ENCODE results near the gene MAGEC3. TPM values are rescaled to one million over a fixed set of nuclear protein-coding genes. Genes with fewer than 3 reads are reported as not detected.

MAGEC3 gene
- total RNA-seq, 1 donor from 2014 or later, result not detected

GRCh38 chrX:141945426-141945825 is 107.3 kb downstream of the MAGEC3 start:
- no peak overlapping the region for H3K4me3 ChIP-seq
- H3K27ac ChIP-seq, result no peak overlapping the region
- intact Hi-C loops (cut with DNase I), result no loop called here
- no peaks in the 10 kb centered on the region for H3K27me3 ChIP-seq
- TF ChIP-seq CTCF (IDR thresholded peaks at IDR 0.05), result no peak
- no peaks in the 10 kb centered on the region for H3K4me1 ChIP-seq
- H3K36me3 ChIP-seq, result no peaks in the 10 kb centered on the region
- no peak for DNase-seq (ENCODE audit: low spot score in 2 of 2)
- no peaks in the 10 kb centered on the region for H3K9me3 ChIP-seq

GRCh38 chrX:141947350-141947749 is 109.2 kb downstream of the MAGEC3 start:
- Histone ChIP-seq H3K9me3 (no peaks in the 10 kb centered on the region), H3K4me1 (no peaks in the 10 kb centered on the region), H3K27ac (no peak overlapping the region), H3K4me3 (no peak overlapping the region), H3K27me3 (no peaks in the 10 kb centered on the region), H3K36me3 (no peaks in the 10 kb centered on the region)
- no peak for DNase-seq (ENCODE audit: low spot score in 2 of 2)
- no peak for TF ChIP-seq CTCF (IDR thresholded peaks at IDR 0.05)
- intact Hi-C loops (cut with DNase I), result no loop called here

Other genes with a start within 250 kb of the MAGEC3 start
- not detected for gene SPANXA2, start 248.6 kb upstream of the MAGEC3 start, total RNA-seq
- gene SPANXD, start 139.6 kb upstream of the MAGEC3 start, total RNA-seq, result not detected
- gene MAGEC1, start 65.6 kb downstream of the MAGEC3 start, total RNA-seq, result not detected

Measured in ascending aorta (tissue), 2 donors.